T-helper 2 cell treated with Interferon-gamma antibody and Interleukin-4, amounts not matched to agents 100 ng/mL and 5 ng/mL, for 36 hours (primary cell): ENCODE data around the gene PCED1A. TPM values are rescaled to one million over a fixed set of nuclear protein-coding genes. Genes with fewer than 3 reads are reported as not detected.
"Not testable (repeated sequence)": the region's sequence is repeated elsewhere in the genome, so short reads cannot be mapped to it uniquely, and the experiment has no call there.

Experiments
- intact Hi-C: fragments of 100-400 bp; cut with micrococcal nuclease; formaldehyde crosslinking; loops from one replicate; pipeline ENCODE4 v1.15.1; 2023
- total RNA-seq: library from RNA; stranded (reverse); gene quantifications from 2 replicates; pipeline ENCODE4 v1.2.3, GENCODE V29; 2022

PCED1A gene
- total RNA-seq, 1 donor from 2014 or later = 23.4 TPM

DNA sequence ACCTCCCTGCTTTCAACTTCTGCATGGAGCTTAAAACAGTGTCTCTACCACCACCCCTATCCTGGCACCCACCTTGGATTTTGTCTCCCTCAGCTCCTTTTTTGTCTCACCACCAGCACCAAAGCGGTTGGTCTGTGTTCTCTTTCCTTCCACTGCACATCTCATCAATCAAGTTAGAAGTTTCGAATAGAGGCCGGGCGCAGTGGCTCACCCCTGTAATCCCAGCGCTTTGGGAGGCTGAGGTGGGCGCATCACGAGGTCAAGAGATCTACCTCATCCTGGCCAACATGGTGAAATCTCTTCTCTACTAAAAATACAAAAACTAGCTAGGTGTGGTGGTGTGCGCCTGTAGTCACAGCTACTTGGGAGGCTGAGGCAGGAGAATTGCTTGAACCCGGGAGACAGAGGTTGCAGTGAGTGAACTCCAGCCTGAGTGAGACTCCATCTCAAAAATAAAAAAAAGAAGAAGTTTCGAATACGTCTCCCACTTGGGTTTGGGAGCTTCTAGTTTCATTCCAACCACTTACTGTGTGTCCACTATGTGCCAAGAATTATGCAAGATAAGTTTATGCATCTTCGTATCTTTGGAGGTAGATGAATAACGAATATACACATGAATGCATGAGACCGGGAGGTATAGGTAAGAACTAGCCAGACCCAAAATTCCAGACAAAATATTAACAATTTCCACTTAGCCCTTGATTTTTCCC, 5.9 kb downstream of the PCED1A start:
- intact Hi-C loops = no loop called here

DNA sequence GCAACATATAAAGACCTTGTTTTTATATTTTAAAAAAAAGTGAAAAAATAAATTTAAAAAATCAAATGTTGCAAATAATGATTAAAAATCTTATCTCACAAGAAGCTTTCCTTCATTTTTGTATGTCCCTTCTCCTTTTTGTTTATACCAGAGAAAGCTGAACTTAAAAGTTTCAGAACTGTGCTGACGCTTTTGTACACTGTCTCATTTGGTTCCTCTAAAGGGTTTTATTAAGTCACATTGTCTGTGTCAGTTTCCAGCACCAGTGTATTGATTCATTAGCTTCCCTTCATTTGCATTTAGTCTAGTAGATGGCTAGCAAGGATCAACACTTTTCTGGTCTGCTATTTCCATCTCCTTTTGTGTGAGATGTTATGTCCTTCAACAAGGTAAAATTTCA, 6.7 kb downstream of the PCED1A start:
- intact Hi-C loops = no loop called here

DNA sequence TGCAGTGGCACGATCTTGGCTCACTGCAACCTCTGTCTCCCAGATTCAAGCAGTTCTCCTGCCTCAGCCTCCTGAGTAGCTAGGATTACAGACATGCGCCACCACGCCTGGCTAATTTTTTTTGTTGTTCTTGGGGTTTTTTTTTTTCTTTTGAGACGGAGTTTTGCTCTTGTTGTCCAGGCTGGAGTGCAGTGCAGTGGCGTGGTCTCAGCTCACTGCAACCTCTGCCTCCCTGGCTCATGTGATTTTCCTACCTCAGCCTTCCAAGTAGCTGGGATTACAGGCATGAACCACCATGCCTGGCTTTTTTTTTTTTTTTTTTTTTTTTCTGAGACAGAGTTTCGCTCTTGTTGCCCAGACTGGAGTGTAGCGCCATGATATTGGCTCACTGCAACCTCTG, 9.2 kb downstream of the PCED1A start:
- intact Hi-C loops = not testable (repeated sequence)

DNA sequence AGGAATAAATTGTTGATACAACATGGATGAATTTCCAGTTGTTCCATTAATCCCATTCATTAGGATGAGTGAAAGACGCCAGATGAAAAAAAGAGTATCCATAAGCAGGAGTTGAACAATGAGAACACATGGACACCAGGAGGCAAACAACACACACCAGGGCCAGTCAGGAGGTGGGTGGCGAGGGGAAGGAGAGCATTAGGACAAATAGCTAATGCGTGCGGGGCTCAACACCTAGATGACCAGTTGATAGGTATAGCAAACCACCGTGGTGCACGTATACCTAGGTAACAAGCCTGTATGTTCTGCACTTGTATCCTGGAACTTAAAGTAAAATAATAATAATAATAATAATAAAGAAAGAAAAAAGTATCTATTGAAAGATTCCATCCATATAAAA, 11.1 kb downstream of the PCED1A start:
- intact Hi-C loops = no loop called here

DNA sequence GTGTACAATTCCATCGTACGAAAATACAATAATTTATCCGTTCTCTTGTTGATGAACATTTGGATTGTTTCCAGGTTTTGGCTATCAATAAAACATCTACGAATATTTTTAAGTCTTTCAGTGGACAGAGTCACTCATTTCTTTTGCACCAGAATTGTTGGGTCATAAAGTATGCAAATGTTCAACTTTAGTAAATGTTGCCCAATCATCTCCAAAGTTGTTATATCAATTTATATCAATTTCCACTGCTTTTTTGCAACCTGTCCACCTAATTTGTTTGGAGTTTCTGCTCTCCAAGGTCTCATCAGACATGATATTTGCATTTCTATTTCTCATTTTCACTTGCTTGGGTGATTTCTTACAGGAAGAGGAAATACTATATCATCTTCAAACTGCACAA, 13.8 kb downstream of the PCED1A start:
- intact Hi-C loops = no loop called here

DNA sequence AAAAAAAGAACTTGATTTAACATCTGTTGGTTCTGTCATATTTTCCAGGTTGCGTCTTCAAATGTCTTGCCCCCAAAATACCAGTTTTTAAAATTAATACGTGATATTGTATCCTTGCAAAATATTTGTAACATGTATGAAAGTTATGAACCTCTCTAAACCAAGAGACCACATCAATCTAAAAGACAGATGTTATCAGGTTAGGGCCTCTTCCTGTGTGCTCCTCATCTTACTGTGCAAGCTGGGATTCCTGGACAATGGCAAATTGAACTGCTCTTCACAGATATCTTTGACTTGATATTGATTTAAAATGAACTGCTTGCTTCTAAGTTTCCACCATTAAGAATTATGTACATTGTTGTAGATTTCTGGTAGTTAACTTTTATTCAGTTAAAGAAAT, 14.7 kb downstream of the PCED1A start:
- intact Hi-C loops = no loop called here

DNA sequence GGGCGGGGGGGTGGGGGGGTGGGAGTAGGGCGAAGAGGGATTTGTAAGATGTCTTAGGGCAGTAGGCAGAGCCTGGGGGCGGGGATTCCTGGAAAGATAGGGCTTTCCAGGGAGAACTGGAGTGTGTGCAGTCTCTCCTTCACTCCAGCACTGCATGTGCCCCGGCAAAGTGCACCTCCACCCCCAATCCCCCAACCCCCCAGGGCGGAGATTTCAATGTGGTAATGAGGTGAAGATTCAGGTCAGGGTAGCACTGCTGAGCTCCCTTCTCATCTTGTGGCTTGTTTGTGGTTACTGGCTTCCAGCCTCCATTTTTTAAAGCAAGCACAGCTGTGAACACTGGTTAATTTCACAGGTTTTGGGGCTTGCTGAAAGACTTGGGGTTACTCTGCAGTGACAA, 18.4 kb downstream of the PCED1A start:
- intact Hi-C loops = no loop called here

DNA sequence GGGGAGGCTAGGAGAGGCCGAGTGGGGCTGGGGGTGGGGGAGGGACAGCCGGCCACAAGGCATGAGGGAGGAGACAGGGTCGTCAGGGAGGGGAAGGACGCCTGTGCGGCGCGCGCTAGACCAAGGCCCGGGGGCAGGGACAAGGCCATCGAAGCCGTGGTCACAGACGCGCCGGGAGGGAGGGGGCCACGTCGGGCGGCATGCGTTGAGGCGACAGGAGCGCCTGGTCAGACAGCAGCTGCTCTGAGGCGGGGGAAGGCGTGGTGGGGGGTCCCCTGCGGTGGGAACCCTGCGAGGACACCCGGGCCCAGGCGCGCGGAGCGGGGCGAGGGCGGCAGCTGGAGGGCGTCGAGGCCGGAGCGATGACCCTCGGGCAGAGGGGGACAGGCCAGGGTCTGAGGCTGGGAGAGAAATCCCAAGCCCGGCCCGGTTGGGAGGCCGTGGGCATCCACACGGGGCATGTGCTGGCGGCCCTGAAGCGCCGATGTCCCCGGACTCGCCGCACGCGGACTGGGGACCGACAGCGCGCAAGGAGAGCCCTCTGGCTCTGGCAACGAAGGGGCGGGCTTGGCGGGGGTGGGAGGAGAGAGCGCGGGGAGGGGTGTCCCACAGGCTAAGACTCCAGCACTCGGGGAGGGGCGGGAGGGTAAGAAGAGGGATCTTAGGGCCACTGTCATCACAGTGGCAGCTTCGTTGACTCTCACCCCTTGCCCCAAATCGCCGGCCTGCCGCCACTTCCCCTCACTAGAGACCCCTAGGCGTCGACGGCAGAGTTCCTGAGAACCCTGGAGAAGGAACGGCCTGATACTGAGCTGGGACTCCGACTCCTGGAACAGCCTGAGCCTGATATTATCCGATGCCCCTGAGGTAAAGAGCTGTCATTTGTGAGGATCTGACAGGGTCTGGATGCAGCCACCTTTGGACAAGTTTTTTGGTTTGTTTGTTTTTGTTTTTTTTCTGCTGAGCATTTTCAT, 19.3 kb downstream of the PCED1A start:
- intact Hi-C loops = no loop called here

DNA sequence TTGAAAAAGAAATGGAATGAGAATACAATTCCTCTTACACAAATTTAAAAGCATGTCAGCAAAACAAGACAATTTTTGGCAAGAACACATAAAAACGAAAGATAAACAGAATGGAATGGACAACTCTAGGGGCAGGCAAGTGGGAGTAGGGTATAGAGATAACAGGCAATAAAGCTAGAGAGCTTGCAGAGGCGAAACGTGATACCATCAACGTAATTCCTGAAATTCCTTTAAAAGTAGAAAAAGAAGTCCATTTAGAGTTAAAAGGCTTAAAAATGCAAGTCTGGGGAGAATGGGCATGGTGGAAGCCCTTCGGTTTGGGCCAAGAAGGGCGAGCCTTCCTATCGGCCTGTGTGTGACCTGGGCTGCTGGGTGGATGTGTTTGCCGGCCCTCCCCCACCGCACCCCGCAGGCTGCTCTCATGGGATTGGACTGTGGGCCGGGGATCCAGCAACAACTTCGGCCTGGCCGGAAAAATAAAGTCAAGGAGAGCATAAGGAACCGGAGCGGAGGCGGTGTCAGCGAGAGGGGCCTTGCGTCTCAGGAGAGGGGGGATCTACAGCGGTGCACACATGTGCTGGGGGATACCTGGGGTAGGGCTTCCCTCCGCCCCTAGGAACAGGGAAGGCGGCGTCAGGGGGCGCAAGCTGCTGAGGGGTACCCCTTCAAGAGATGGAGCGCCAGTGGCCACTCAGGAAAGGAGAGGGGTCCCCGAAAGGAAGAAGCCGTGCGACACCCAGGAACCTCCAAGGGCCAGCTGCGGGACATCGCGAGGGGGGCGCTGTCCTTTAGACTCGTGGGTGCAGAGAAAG, 20.2 kb downstream of the PCED1A start:
- intact Hi-C loops = no loop called here

DNA sequence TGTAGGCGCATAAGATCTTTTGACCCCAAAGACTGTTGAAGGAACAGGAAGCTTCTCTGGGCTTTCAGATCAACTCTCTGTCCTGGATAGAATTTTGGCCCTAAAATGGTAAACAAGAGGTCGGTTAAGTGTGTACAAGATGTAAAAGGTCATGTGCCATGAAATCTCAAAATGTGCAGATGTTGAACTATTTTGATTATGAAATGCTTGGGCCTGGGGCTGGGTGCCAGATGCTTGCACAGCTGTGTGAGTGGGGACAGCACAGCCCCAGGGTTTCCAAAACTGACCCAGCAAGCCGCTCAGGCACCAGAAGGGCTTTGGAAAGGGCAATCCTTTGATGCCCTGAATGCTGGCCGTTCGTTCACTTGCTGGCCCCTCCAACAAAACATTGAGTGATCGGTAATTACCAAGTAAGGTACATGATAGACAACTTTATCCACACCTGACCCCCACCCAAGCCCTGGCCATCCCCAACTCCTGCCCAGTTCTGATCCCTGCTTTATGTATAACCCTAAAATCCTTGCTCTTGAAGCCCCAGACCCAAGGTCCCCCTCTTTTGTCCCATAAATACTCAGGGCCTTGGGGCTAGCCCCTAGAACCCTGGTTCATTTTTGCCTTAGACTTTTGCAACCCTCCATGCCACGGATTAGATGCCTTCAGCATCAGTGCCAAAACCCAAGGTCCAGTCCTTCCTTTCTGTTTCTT, 22.4 kb downstream of the PCED1A start:
- intact Hi-C loops = no loop called here

DNA sequence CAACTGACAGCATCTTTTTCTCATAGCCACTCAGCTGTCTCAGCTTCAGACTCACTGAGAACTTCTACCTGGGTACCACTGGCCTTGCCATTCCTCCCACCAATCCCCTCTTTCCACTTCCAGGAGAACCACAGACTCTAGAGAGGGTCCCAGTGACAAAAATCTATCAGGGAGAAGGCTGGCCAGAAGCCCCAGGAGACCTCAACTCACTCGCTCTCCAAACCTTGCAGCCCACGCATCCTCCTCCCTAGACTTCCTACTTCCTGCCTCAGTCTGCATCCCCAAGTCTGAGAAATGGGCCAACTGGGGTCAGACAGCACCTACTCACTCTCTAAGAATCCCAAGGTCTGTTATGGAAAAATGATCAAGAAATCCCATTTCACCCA, 23.1 kb downstream of the PCED1A start:
- intact Hi-C loops = no loop called here

DNA sequence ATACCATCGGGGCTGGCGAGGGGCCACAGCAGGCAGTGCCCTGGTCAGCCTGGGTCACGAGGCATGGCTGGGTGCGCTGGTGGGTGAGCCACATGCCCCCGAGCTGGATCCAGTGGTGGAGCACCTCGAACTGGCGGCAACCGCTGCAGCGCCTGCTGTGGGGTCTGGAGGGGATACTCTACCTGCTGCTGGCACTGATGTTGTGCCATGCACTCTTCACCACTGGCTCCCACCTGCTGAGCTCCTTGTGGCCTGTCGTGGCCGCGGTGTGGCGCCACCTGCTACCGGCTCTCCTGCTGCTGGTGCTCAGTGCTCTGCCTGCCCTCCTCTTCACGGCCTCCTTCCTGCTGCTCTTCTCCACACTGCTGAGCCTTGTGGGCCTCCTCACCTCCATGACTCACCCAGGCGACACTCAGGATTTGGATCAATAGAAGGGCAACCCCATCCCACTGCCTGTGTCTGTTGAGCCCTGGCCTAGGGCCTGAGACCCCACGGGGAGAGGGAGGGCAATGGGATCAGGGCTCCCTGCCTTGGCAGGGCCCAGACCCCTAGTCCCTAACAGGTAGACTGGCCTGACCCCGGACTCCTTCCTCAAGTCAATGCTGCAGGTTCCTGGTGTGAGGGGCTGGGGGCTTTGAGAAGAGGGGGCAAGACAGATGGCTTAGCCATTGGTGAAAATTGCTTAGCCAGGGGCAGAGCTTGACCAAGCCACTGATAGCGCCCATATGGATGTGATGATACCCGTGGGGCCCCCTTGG, 23.7 kb downstream of the PCED1A start:
- intact Hi-C loops = no loop called here

DNA sequence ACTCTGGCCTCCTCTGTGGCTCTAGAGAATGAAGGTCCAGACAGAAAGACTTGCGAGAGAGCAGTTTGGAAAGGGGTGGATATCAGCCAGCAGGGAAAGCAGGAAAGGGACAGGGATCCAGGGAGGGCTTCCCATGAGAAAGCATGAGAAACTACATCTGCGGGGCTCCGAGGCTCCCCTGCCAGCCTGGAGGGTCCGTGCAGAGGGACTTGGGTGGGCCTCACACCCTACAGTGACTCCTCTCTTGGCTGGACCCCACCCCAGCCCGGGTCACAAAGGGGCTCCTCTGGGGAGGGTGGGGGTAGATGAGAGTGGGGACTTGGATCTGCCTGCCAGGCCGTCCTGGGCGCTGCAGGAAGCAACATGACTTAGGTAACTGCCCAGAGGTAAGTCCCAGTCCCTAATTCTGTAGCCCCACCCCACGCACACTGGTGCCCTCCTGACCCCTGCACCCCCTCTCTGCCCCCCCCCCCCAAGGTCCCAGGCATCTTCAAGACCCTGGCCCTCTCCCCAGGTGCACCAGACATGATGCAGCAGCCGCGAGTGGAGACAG, 24.3 kb downstream of the PCED1A start, which contains the start of gene TMEM239:
TSS of gene TMEM239 (plus strand) at position 335 of the 553 bp plus-strand sequence. CDS start at position 526, 191 bp downstream.
- intact Hi-C loops = no loop called here

DNA sequence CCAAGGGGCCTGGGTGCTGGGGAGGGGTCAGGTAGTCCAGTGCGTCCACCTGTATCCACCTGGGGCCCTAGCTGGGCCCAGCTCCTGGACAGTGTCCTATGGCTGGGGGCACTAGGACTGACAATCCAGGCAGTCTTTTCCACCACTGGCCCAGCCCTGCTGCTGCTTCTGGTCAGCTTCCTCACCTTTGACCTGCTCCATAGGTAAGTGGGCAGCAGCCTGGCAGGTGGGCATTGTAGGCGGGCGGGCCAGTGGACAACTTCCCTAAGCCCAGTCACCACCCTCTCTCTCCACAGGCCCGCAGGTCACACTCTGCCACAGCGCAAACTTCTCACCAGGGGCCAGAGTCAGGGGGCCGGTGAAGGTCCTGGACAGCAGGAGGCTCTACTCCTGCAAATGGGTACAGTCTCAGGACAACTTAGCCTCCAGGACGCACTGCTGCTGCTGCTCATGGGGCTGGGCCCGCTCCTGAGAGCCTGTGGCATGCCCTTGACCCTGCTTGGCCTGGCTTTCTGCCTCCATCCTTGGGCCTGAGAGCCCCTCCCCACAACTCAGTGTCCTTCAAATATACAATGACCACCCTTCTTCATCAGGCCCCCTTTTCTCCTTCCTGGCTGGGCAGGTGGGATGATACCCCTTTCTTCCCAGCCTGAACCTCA, 25.1 kb downstream of the PCED1A start:
- intact Hi-C loops = no loop called here

DNA sequence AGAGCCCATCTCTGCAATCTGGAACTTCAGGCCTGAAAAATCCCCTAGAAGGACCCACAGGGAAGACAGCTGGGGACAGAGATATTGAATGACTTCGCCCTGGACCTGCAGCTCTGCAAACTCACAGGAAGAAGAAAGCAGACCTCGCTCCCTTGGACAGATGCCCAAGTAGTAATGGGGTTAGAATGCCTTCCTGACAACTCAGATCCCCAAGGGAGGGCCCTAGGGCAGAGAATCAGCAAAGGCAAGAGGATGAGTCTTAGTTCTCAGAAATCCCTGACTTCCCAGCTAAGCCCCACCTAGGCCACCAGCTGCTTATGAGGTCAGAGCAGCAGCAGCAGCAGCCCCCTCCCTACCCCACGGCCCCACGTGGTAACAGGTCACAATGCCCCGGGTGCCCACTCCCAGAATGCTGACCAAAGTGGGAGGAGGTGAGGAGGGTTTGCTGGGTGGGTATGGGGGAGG, 25.8 kb downstream of the PCED1A start, which contains the start of gene C20orf141:
TSS of gene C20orf141 (plus strand) at position 401 of the 465 bp plus-strand sequence. CDS start 198 bp downstream, outside the sequence.
- intact Hi-C loops = no loop called here

DNA sequence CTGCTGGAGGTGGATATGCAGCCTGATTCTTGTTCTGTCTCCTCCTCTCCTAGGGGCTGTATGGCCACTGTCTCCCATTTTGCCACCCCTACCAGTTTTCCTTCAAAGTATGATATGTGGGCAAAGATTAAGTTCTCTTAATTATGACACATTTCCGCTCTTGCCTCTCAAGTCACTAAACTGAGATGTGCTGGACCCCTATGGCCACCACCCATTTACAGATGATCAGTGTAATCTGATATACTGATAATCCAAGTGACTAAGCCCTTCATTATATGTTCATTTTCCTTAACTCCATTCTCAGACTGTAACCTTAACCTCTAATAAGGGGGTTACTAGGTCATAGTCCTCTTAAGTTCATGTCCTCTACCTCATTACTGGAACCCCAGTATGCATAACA, 26.4 kb downstream of the PCED1A start:
- intact Hi-C loops = no loop called here

DNA sequence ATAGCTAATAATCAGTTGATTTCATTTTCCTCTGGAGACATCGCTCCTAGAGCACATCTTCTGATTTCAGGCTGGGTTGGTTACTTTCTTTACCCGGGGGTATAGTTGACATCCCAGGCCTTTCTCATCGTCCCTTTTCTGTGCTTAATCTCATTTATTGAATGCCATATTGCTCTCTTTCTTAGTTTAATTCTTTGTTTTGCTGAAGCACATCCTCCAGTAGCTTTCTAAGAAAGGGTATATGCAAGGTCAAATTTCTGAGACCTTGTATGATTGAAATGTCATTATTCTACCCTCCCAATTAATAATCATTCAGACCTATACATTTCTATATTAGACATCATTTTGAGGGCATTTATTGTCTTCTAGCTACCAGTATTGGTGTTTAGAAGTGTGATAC, 28.3 kb downstream of the PCED1A start:
- intact Hi-C loops = no loop called here

DNA sequence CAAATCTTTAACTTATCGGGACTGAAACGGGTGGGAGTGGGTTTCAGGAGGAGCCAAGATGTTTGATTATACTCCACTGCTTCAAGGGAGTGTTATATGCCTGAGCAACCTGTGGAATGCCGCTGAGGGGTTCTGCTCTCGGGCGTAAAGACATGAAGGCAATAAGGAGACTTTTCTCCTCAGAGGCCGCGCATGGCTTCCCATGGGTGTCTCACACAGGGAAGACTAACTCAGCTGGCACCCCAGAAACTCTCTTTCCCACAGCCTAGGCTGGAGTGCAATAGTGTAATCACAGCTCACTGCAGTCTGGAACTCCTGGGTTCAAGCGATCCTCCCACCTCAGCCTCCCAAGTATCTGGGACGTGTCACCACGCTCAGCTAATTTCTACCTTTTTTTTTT, 30.8 kb downstream of the PCED1A start:
- intact Hi-C loops = no loop called here

DNA sequence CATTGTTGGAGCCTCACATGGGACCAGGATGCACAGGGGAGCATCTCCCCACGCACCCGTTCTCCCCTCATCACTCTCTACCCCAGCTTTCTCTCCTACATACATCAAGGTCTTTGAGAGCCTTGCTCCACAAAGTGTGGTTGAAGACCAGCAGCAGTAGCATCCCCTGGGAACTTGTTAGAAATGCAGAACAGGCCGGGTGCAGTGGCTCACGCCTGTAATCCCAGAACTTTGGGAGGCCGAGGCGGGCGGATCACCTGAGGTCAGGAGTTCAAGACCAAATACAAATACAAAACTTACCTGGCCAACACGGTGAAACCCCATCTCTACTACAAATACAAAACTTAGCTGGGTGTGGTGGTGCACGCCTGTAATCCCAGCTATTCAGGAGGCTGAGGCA, 32.5 kb downstream of the PCED1A start:
- intact Hi-C loops = not testable (repeated sequence)
